ENCODE results near the gene MCM3.

- TF ChIP-seq POLR2A (IDR thresholded peaks at IDR 0.05) (no peak), CTCF (IDR thresholded peaks at IDR 0.05) (no peak)
These were observed 8.4 kb downstream of the MCM3 start for GRCh38 chr6:52276130-52276529.
